Astrocyte (in vitro differentiated cells and primary cell): ENCODE measurements around the gene FAM135A. TPM values are rescaled to one million over a fixed set of nuclear protein-coding genes. Genes with fewer than 3 reads are reported as not detected.
"Not testable (repeated sequence)": the region's sequence is repeated elsewhere in the genome, so short reads cannot be mapped to it uniquely, and the experiment has no call there.

Experiments
- DNase-seq: peaks from one replicate; pipeline ENCODE4 v3.0.0-alpha.2; 2010; ENCODE audit warnings: low read depth
- FAIRE-seq: peaks from 2 replicates; lab custom pipeline; 2011; peaks lifted over from hg19 to GRCh38; lab: Jason Lieb, UNC
- H2AFZ ChIP-seq: 2 replicates; pipeline ENCODE4 v1.6.0; 2012; ENCODE audit warnings: low read depth, low read length, inconsistent platforms
- H3K27ac ChIP-seq: 2 replicates; pipeline ENCODE4 v1.5.1; 2011; ENCODE audit warnings: low read depth, low read length, inconsistent platforms
- H3K27me3 ChIP-seq: 2 replicates; pipeline ENCODE4 v1.6.0; 2011; ENCODE audit warnings: low read length, inconsistent platforms; ENCODE audit not compliant: insufficient read depth
- H3K36me3 ChIP-seq: 2 replicates; pipeline ENCODE4 v1.5.1; 2011; ENCODE audit warnings: low read length, inconsistent platforms; ENCODE audit not compliant: insufficient read depth
- H3K4me1 ChIP-seq: 2 replicates; pipeline ENCODE4 v1.5.1; 2011; ENCODE audit warnings: low read length, inconsistent platforms; ENCODE audit not compliant: insufficient read depth
- H3K4me2 ChIP-seq: 2 replicates; pipeline ENCODE4 v1.6.0; 2012; ENCODE audit warnings: low read length, inconsistent platforms
- H3K4me3 ChIP-seq: 2 replicates; pipeline ENCODE4 v1.5.1; 2011; ENCODE audit warnings: low read depth, mild to moderate bottlenecking, low read length, inconsistent platforms; ENCODE audit not compliant: insufficient read depth
- H3K79me2 ChIP-seq: 2 replicates; pipeline ENCODE4 v1.6.0; 2012; ENCODE audit warnings: mild to moderate bottlenecking, low read length, inconsistent platforms; ENCODE audit not compliant: insufficient read depth
- H3K9ac ChIP-seq: 2 replicates; pipeline ENCODE4 v1.6.0; 2012; ENCODE audit warnings: mild to moderate bottlenecking, low read length, inconsistent platforms
- H3K9me3 ChIP-seq: 2 replicates; pipeline ENCODE4 v1.5.1; 2012; ENCODE audit warnings: low read depth, mild to moderate bottlenecking, low read length, inconsistent platforms; ENCODE audit not compliant: insufficient read depth
- H4K20me1 ChIP-seq: 2 replicates; pipeline ENCODE4 v1.6.0; 2012; ENCODE audit warnings: low read length, inconsistent platforms; ENCODE audit not compliant: insufficient read depth
- H3K27ac Mint-ChIP-seq: one replicate; pipeline ENCODE4 v1.8.0; 2021; ENCODE audit warnings: mild to moderate bottlenecking, mixed read lengths; ENCODE audit not compliant: unreplicated experiment
- H3K27me3 Mint-ChIP-seq: one replicate; pipeline ENCODE4 v1.8.0; 2021; ENCODE audit warnings: low read depth, mixed read lengths; ENCODE audit not compliant: unreplicated experiment
- H3K36me3 Mint-ChIP-seq: one replicate; pipeline ENCODE4 v1.8.0; 2021; ENCODE audit warnings: low read depth, mixed read lengths; ENCODE audit not compliant: unreplicated experiment
- H3K4me1 Mint-ChIP-seq: one replicate; pipeline ENCODE4 v1.8.0; 2021; ENCODE audit warnings: low read depth, mixed read lengths; ENCODE audit not compliant: unreplicated experiment
- H3K4me3 Mint-ChIP-seq: one replicate; pipeline ENCODE4 v1.8.0; 2021; ENCODE audit warnings: mild to moderate bottlenecking, moderate library complexity, mixed read lengths; ENCODE audit not compliant: unreplicated experiment
- H3K9me3 Mint-ChIP-seq: one replicate; pipeline ENCODE4 v1.8.0; 2021; ENCODE audit warnings: mild to moderate bottlenecking, mixed read lengths; ENCODE audit not compliant: unreplicated experiment
- EZH2 ChIP-seq: IDR thresholded peaks from 2 replicates; pipeline ENCODE4 v1.6.1; 2012; ENCODE audit warnings: mild to moderate bottlenecking, low read length, inconsistent platforms; ENCODE audit not compliant: insufficient read depth
- total RNA-seq: library from RNA; stranded (reverse); gene quantifications from 2 replicates; pipeline ENCODE4 v1.2.1, GENCODE V29; 2021
- TF ChIP-seq, protein P1 (sequence below): IDR thresholded peaks from 2 replicates; pipeline ENCODE4 v1.5.1; 2011; ENCODE audit warnings: low read depth, mild to moderate bottlenecking, inconsistent platforms, low read length, moderate library complexity; ENCODE audit not compliant: insufficient read depth

The FAM135A gene
- total RNA-seq, 1 donor from 2014 or later: 10.0 TPM

DNA sequence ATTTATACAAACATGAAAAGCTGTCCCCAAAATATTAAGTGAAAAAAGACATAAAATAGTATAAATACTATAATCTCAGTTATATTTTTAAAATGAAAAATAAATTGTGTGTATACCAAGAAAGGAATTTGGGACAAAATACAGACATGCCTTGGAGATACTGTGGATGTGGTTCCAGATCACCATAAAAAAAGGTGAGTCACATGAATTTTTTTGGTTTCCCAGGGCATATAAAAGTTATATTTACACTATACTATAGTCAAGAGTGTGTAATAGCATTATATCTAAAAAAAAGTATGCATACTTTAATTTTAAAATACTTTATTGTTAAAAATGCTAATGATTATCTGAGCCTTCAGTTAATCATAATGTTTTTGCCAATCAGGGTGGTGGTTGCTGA lies 136.0 kb downstream of the FAM135A start:
- Histone ChIP-seq H3K27ac (no peak overlapping the region), H3K79me2 (no peaks in the 10 kb centered on the region), H3K27me3 (no peaks in the 10 kb centered on the region), H3K9me3 (no peaks in the 10 kb centered on the region), H4K20me1 (no peaks in the 10 kb centered on the region), H3K9ac (no peak overlapping the region), H3K4me2 (no peak overlapping the region), H2AFZ (no peak overlapping the region), H3K36me3 (no peaks in the 10 kb centered on the region), H3K4me3 (no peak overlapping the region), H3K4me1 (no peaks in the 10 kb centered on the region)
- no peak for FAIRE-seq
- no peaks in the 10 kb centered on the region for H3K27me3 Mint-ChIP-seq
- H3K9me3 Mint-ChIP-seq: no peaks in the 10 kb centered on the region
- H3K27ac Mint-ChIP-seq: no peak overlapping the region
- no peak for DNase-seq
- H3K4me3 Mint-ChIP-seq: no peak overlapping the region
- no peaks in the 10 kb centered on the region for H3K4me1 Mint-ChIP-seq
- TF ChIP-seq, protein P1, sequence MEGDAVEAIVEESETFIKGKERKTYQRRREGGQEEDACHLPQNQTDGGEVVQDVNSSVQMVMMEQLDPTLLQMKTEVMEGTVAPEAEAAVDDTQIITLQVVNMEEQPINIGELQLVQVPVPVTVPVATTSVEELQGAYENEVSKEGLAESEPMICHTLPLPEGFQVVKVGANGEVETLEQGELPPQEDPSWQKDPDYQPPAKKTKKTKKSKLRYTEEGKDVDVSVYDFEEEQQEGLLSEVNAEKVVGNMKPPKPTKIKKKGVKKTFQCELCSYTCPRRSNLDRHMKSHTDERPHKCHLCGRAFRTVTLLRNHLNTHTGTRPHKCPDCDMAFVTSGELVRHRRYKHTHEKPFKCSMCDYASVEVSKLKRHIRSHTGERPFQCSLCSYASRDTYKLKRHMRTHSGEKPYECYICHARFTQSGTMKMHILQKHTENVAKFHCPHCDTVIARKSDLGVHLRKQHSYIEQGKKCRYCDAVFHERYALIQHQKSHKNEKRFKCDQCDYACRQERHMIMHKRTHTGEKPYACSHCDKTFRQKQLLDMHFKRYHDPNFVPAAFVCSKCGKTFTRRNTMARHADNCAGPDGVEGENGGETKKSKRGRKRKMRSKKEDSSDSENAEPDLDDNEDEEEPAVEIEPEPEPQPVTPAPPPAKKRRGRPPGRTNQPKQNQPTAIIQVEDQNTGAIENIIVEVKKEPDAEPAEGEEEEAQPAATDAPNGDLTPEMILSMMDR: no peak
- TF ChIP-seq EZH2: no peak
- H3K36me3 Mint-ChIP-seq: no peaks in the 10 kb centered on the region

DNA sequence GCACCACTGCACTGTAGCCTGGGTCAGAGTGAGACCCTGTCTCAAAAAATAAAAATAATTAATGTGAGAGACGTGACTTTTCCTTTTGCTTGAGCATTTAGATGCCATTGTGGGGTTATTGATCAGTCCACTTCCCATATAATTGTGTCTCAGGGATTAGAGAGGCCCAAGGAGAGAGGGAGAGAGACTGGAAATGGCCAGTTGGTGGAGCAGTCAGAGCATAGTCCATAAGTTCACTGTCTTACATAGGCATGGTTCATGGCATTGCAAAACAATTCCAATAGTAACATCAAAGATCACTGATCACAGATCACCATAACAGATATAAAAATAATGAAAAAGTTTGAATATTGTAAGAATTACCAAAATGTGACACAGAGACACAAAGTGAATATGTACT lies 138.3 kb downstream of the FAM135A start:
- H2AFZ ChIP-seq: no peak overlapping the region
- no peaks in the 10 kb centered on the region for H3K4me1 Mint-ChIP-seq
- H3K27me3 ChIP-seq: no peaks in the 10 kb centered on the region
- no peak overlapping the region for H3K9ac ChIP-seq
- no peaks in the 10 kb centered on the region for H3K36me3 Mint-ChIP-seq
- H3K36me3 ChIP-seq: no peaks in the 10 kb centered on the region
- DNase-seq: no peak
- no peaks in the 10 kb centered on the region for H4K20me1 ChIP-seq
- TF ChIP-seq, protein P1: no peak
- TF ChIP-seq EZH2: no peak
- H3K4me1 ChIP-seq: no peaks in the 10 kb centered on the region
- H3K27ac Mint-ChIP-seq: no peak overlapping the region
- no peak overlapping the region for H3K4me3 ChIP-seq
- H3K4me3 Mint-ChIP-seq: no peak overlapping the region
- no peaks in the 10 kb centered on the region for H3K79me2 ChIP-seq
- FAIRE-seq: no peak
- H3K27me3 Mint-ChIP-seq: no peaks in the 10 kb centered on the region
- H3K4me2 ChIP-seq: no peak overlapping the region
- no peaks in the 10 kb centered on the region for H3K9me3 ChIP-seq
- no peak overlapping the region for H3K27ac ChIP-seq
- no peaks in the 10 kb centered on the region for H3K9me3 Mint-ChIP-seq

DNA sequence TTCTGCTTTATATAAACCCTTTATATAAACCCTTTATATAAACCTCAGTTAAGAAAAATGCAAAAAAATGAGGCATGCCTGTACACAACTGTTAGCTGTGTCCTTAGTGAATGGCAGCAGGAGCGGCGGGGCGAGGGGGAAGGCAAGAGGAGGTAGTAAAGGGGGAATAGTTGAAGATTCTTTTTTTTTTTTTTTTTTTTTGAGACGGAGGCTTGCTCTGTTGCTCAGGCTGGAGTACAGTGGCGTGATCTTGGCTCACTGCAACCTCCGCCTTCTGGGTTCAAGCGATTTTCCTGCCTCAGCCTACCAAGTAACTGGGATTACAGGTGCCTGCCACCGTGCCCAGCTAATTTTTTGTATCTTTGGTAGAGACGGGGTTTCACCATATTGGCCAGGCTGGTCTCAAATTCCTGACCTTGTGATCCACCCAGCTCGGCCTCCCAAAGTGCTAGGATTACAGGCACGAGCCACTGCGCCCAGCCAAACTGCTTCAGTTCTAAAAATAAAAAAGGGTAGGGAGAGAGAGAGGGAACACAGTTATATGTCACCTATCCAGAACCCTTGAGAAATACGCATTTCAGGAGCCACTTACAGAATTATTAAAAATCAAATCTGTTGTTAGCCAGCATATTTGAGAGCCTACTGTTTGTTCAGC lies 139.1 kb downstream of the FAM135A start:
- H3K9me3 ChIP-seq, FAIRE-seq, H3K4me1 ChIP-seq, H4K20me1 ChIP-seq, DNase-seq, H3K9me3 Mint-ChIP-seq, H3K9ac ChIP-seq, H3K4me2 ChIP-seq, H3K36me3 ChIP-seq, H2AFZ ChIP-seq, H3K4me3 ChIP-seq, H3K36me3 Mint-ChIP-seq, H3K27me3 Mint-ChIP-seq, H3K79me2 ChIP-seq, H3K27me3 ChIP-seq, H3K27ac Mint-ChIP-seq, H3K4me3 Mint-ChIP-seq, H3K4me1 Mint-ChIP-seq, H3K27ac ChIP-seq: not testable (repeated sequence)
